ENCODE data around the gene GNG11. TPM values are rescaled to one million over a fixed set of nuclear protein-coding genes. Genes with fewer than 3 reads are reported as not detected.

Gene GNG11
- total and polyA plus RNA-seq, 10 of the 15 experiments (the other 5 are each of a cell fraction or from before 2014, with no cell fraction given), result 0.15 to 2.4 (median 0.84) TPM

GRCh38 chr7:93948873-93949272 lies 27.3 kb downstream of the GNG11 start (continued):
- TF ChIP-seq ZNF207 (IDR thresholded peaks at IDR 0.05; ENCODE audit: borderline replicate concordance) (no peak), SUZ12 (IDR thresholded peaks at IDR 0.05; ENCODE audit: unreplicated experiment) (no peak), IKZF2 (IDR thresholded peaks at IDR 0.05) (no peak), FOXK2 (IDR thresholded peaks at IDR 0.05) (no peak)

- DNase-seq (ENCODE audit: low read depth, low spot score) (no peak), ATAC-seq (no peak), FAIRE-seq (no peak)
- ChIA-PET SMC1A (ENCODE audit: uncharacterized antibody, unreplicated experiment) (interaction anchor here (0.9 to 1.5 kb wide), 4 partner anchors 13 to 39 kb away, joined by 3 to 6 read pairs (median 4); no protein-coding TSS in a partner anchor), RAD21 (ENCODE audit: unreplicated experiment) (no interaction called here), POLR2A (interaction anchor here (0.6 kb wide), 1 partner anchor 9 kb away, joined by 3 read pairs; no protein-coding TSS in a partner anchor), CTCF (interaction anchor here (1.1 to 1.2 kb wide), 2 partner anchors 9 to 21 kb away, joined by 3 read pairs; no protein-coding TSS in a partner anchor)
- in situ Hi-C loops (cut with MboI), result no loop called here
- H3K4me3 ChIP-seq, result no peak overlapping the region
- H3K4me1 ChIP-seq (ENCODE audit: control insufficient read depth, insufficient read depth, low read length), result no peaks in the 10 kb centered on the region
- H3K9me3 ChIP-seq (replicated peaks; ENCODE audit: control insufficient read depth, insufficient read depth, low read length), result no peaks in the 10 kb centered on the region
- no peak overlapping the region for H2AFZ ChIP-seq (ENCODE audit: control insufficient read depth, low read depth, low read length)
- no peaks in the 10 kb centered on the region for H3K79me2 ChIP-seq (ENCODE audit: control insufficient read depth, insufficient read depth, low read length)
- no peaks in the 10 kb centered on the region for H4K20me1 ChIP-seq (ENCODE audit: control insufficient read depth, insufficient read depth)
- no peaks in the 10 kb centered on the region for H3K36me3 ChIP-seq (ENCODE audit: control insufficient read depth in 2 of 2, insufficient read depth in 2 of 2, low read length in 1 of 2)
- WGBS (ENCODE audit: insufficient coverage, insufficient replicate concordance, low lambda C conversion rate, missing lambda C conversion rate), result 40% methylated on average over 1 of the region's 1 CpG
- BruUV-seq (replicated peaks), result no TSS peak
- no peak overlapping the region for H3K9ac ChIP-seq (ENCODE audit: control insufficient read depth, insufficient read depth, low read length)
- H3K27me3 ChIP-seq (replicated peaks in 1 of 2; ENCODE audit: control insufficient read depth in 2 of 2, insufficient read depth in 2 of 2, low read length in 1 of 2), result no peaks in the 10 kb centered on the region
- H3K27ac ChIP-seq (ENCODE audit: control insufficient read depth, insufficient read depth), result no peak overlapping the region
- no peak overlapping the region for H3K4me2 ChIP-seq (ENCODE audit: control insufficient read depth, insufficient read depth)
- intact Hi-C loops (cut with micrococcal nuclease; ENCODE audit: unreplicated experiment), result no loop called here
- no peak for TF ChIP-seq CBX5 (IDR thresholded peaks at IDR 0.05; ENCODE audit: low read depth)
- no peak for TF ChIP-seq NKRF (conservative IDR thresholded peaks at IDR 0.05)
- no peak for TF ChIP-seq SUZ12 (IDR thresholded peaks at IDR 0.05; ENCODE audit: unreplicated experiment)
- no peak for TF ChIP-seq POLR2A (IDR thresholded peaks at IDR 0.05; ENCODE audit: low read depth, low read length)
- TF ChIP-seq ZBTB40 (IDR thresholded peaks at IDR 0.05; ENCODE audit: borderline replicate concordance), result no peak
- no peak for TF ChIP-seq NBN (IDR thresholded peaks at IDR 0.05)
- no peak for TF ChIP-seq CEBPZ (IDR thresholded peaks at IDR 0.05; ENCODE audit: low read depth, low read length)
- TF ChIP-seq RB1 (IDR thresholded peaks at IDR 0.05; ENCODE audit: borderline replicate concordance), result no peak
- TF ChIP-seq RAD21 (IDR thresholded peaks at IDR 0.05; ENCODE audit: insufficient read depth, low read depth, low read length), result no peak
- TF ChIP-seq CREM (IDR thresholded peaks at IDR 0.05; ENCODE audit: low read depth), result no peak
Measured at GRCh38 chr7:93949423-93949822, 27.9 kb downstream of the GNG11 start.

Measured in GM12878 (cell line).